ENCODE results near the gene GARNL3. TPM values are rescaled to one million over a fixed set of nuclear protein-coding genes. Genes with fewer than 3 reads are reported as not detected.
A peak's percentile ranks its signal among the peaks of the same experiment; 100 is the strongest.

Gene GARNL3
- total RNA-seq, 1 donor, result 5.8 TPM

GRCh38 chr9:127309715-127310114 lies 45.1 kb downstream of the GARNL3 start:
- no peak for DNase-seq (ENCODE audit: insufficient read length, low spot score, missing footprints)
- H3K27me3 ChIP-seq (ENCODE audit: insufficient read depth, low read length), result no peaks in the 10 kb centered on the region
- no peak overlapping the region for H3K4me2 ChIP-seq (ENCODE audit: insufficient read depth, low read length)
- H3K79me2 ChIP-seq (ENCODE audit: insufficient read depth, low read length), result no peaks in the 10 kb centered on the region
- no peak overlapping the region for H3K27ac ChIP-seq (ENCODE audit: low read depth, low read length)
- peaks cover 20% of the 10 kb centered on the region for H3K4me1 ChIP-seq (ENCODE audit: insufficient read depth, low read length)
- H3K9me3 ChIP-seq (ENCODE audit: low read depth, low read length), result no peaks in the 10 kb centered on the region
- H4K20me1 ChIP-seq (ENCODE audit: insufficient read depth, low read length), result no peaks in the 10 kb centered on the region
- H2AFZ ChIP-seq (ENCODE audit: low read length), result no peak overlapping the region
- H3K4me3 ChIP-seq (ENCODE audit: insufficient read depth, low read length), result no peak overlapping the region
- H3K36me3 ChIP-seq (ENCODE audit: insufficient read depth, low read length), result no peaks in the 10 kb centered on the region
- TF ChIP-seq CTCF (IDR thresholded peaks at IDR 0.05; ENCODE audit: extremely low read depth, low read depth, low read length), result no peak

- Histone ChIP-seq H3K79me2 (ENCODE audit: insufficient read depth, low read length) (no peaks in the 10 kb centered on the region), H3K4me2 (ENCODE audit: insufficient read depth, low read length) (peak overlapping the region; percentile 55), H3K4me1 (ENCODE audit: insufficient read depth, low read length) (peaks cover 20% of the 10 kb centered on the region), H3K4me3 (ENCODE audit: insufficient read depth, low read length) (no peak overlapping the region), H3K9me3 (ENCODE audit: low read depth, low read length) (no peaks in the 10 kb centered on the region), H3K36me3 (ENCODE audit: insufficient read depth, low read length) (no peaks in the 10 kb centered on the region), H3K27me3 (ENCODE audit: insufficient read depth, low read length) (no peaks in the 10 kb centered on the region), H4K20me1 (ENCODE audit: insufficient read depth, low read length) (no peaks in the 10 kb centered on the region), H2AFZ (ENCODE audit: low read length) (peak overlapping the region; percentile 38), H3K27ac (ENCODE audit: low read depth, low read length) (peak overlapping the region; percentile 43)
- no peak for DNase-seq (ENCODE audit: insufficient read length, low spot score, missing footprints)
- peak; percentile 62 for TF ChIP-seq CTCF (IDR thresholded peaks at IDR 0.05; ENCODE audit: extremely low read depth, low read depth, low read length)
Observed at GRCh38 chr9:127311239-127311741, 46.7 kb downstream of the GARNL3 start.

- Histone ChIP-seq H3K4me3 (ENCODE audit: insufficient read depth, low read length) (no peak overlapping the region), H3K4me2 (ENCODE audit: insufficient read depth, low read length) (no peak overlapping the region), H3K4me1 (ENCODE audit: insufficient read depth, low read length) (peaks cover 30% of the 10 kb centered on the region), H3K36me3 (ENCODE audit: insufficient read depth, low read length) (no peaks in the 10 kb centered on the region), H4K20me1 (ENCODE audit: insufficient read depth, low read length) (no peaks in the 10 kb centered on the region), H3K79me2 (ENCODE audit: insufficient read depth, low read length) (no peaks in the 10 kb centered on the region), H3K27me3 (ENCODE audit: insufficient read depth, low read length) (no peaks in the 10 kb centered on the region), H3K9me3 (ENCODE audit: low read depth, low read length) (no peaks in the 10 kb centered on the region), H3K27ac (ENCODE audit: low read depth, low read length) (no peak overlapping the region), H2AFZ (ENCODE audit: low read length) (no peak overlapping the region)
- DNase-seq (ENCODE audit: insufficient read length, low spot score, missing footprints), result no peak
- no peak for TF ChIP-seq CTCF (IDR thresholded peaks at IDR 0.05; ENCODE audit: extremely low read depth, low read depth, low read length)
Observed at GRCh38 chr9:127313042-127313560, 48.5 kb downstream of the GARNL3 start.

GRCh38 chr9:127314911-127315310 lies 50.3 kb downstream of the GARNL3 start:
- Histone ChIP-seq H3K4me2 (ENCODE audit: insufficient read depth, low read length) (no peak overlapping the region), H4K20me1 (ENCODE audit: insufficient read depth, low read length) (no peaks in the 10 kb centered on the region), H3K79me2 (ENCODE audit: insufficient read depth, low read length) (no peaks in the 10 kb centered on the region), H3K4me1 (ENCODE audit: insufficient read depth, low read length) (peaks cover 31% of the 10 kb centered on the region), H3K27ac (ENCODE audit: low read depth, low read length) (no peak overlapping the region), H3K4me3 (ENCODE audit: insufficient read depth, low read length) (no peak overlapping the region), H3K27me3 (ENCODE audit: insufficient read depth, low read length) (no peaks in the 10 kb centered on the region), H3K36me3 (ENCODE audit: insufficient read depth, low read length) (no peaks in the 10 kb centered on the region), H2AFZ (ENCODE audit: low read length) (no peak overlapping the region), H3K9me3 (ENCODE audit: low read depth, low read length) (no peaks in the 10 kb centered on the region)
- no peak for TF ChIP-seq CTCF (IDR thresholded peaks at IDR 0.05; ENCODE audit: extremely low read depth, low read depth, low read length)
- DNase-seq (ENCODE audit: insufficient read length, low spot score, missing footprints), result no peak

All from osteoblast (primary cell).